COLO668 (cell line): ENCODE results near the gene CYP2E1.
"Not testable (repeated sequence)": the region's sequence is repeated elsewhere in the genome, so short reads cannot be mapped to it uniquely, and the experiment has no call there.

Experiments
- DNase-seq: peaks from one replicate; lab custom pipeline; 2025; ENCODE audit not compliant: unreplicated experiment; lab: John Stamatoyannopoulos, UW

The CYP2E1 gene

GRCh38 chr10:133528296-133528844, 1.2 kb downstream of the CYP2E1 start:
- DNase-seq = no peak

GRCh38 chr10:133528845-133529575, 1.8 kb downstream of the CYP2E1 start:
- no peak for DNase-seq

GRCh38 chr10:133529576-133529946, 2.4 kb downstream of the CYP2E1 start:
- no peak for DNase-seq

DNA sequence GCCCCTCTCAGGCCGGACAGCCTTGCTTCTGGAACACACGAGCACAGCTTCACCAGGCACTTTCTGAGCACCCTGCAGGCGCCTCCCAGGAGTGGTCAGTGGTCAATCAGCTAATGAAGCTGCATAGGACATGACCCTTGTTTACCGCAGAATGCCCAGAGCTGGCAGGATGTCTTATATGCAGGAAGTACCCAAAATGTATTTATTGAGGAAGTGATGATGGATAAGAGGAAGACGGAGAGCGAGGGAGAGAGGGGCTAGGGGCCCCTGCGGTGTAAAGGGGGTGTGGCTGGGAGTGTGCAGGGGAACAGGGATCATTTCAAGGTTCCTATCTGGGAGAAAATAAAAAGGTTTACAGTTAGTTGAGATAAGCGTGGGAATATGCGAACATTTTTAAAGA, 3.3 kb downstream of the CYP2E1 start:
- DNase-seq = no peak

DNA sequence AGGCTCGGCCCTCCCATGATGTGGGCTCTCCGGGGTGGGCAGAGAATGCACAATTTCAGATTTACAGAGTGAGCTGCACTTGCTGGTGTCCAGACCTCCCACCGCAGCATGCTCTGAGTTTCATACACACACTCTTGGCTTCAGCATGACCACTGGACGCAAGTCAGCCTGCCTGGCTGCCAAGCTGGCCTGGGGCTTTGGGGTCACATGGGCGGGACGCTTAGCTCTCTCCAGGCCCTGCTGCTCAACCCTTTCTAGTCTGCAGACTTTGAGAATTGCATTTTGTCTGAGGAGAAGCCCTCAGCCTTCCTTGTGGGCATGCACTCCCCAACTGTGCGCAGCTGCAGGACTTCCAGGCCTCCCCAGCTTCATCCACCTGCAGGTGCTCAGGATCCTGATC, 5.7 kb downstream of the CYP2E1 start:
- no peak for DNase-seq

- no peak for DNase-seq
Measured at GRCh38 chr10:133534417-133534816, 7.3 kb downstream of the CYP2E1 start.

DNA sequence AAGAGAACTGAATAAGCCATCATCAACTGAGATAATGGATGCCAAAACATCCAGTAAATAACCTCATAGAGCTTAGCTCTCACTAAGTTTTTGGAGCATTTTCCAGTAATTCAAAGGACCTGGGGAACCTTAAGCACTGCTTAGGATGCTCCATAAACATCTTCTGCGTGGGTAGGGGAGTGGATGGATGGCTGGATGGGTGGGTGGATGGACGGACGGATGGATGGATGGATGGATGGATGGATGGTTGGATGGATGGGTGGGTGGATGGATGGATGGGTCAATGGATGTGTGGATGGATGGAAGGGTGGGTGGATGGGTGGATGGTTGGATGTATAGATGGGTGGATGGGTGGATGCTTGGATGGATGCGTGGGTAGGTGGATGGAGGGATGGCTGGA, 9.0 kb downstream of the CYP2E1 start:
- no peak for DNase-seq

GRCh38 chr10:133537546-133538545, 10.7 kb downstream of the CYP2E1 start:
- no peak for DNase-seq

- DNase-seq = not testable (repeated sequence)
Measured at GRCh38 chr10:133541441-133541975, 14.3 kb downstream of the CYP2E1 start.

- no peak for DNase-seq
Measured at GRCh38 chr10:133544506-133544905, 17.3 kb downstream of the CYP2E1 start.

DNA sequence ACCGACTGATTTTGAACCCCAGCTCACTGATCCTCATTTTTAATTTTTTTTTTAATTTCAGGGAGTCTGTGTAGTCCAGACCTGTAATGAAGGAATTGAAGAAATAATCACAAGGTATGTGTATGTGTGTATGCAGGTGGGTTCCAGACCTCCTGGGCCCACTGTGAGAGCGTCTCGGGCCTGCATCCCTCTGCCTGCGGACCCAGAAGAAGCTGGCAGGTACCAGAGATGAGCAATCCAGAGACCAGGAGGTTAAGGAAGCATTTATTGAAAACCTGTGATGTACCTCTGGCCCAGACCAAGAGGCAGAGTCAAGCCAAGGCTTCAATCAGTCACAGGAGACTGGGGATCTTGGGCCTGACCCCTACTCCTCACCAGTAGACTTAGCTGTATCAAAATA, 27.4 kb downstream of the CYP2E1 start:
- DNase-seq = no peak

DNA sequence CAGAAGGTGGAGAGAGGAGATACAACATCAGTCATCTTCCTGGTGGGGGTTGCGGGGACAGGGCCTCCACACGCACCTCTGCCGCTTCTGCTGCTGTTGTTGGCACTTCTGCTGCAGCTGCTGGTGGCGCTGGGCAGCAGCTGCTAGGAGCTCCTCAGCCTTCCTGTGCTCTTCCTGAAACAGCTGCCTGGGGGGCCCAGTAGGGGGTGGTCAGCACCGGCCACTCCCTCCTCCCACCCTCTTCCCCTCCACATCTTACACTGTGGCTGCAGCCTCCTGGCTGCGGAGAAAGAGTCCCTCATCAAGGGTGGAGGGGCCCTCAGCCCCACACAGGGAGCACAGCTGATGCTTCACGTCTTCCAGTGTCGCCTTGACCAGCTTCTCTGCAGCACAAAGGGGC, 28.4 kb downstream of the CYP2E1 start:
- no peak for DNase-seq

DNA sequence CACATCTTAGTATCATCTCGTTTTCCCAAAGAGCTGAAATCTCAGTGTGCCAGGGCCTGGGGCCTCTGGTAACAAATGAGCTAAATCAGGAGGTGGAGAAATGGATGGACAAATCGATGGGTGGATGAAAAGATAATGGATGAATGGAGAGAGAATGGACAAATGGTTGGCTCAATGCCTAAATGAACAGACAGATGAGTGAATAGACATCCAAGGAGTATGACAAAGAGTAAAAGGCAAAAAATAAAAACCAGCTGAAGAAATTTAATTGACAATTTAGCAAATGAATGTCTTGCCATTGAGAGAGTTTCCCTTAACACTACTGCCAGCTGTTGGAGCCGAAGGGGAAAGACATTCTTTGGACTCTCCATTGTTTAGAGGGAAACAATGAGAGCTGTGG, 30.2 kb downstream of the CYP2E1 start:
- DNase-seq = no peak

GRCh38 chr10:133559216-133559615, 32.1 kb downstream of the CYP2E1 start:
- no peak for DNase-seq

DNA sequence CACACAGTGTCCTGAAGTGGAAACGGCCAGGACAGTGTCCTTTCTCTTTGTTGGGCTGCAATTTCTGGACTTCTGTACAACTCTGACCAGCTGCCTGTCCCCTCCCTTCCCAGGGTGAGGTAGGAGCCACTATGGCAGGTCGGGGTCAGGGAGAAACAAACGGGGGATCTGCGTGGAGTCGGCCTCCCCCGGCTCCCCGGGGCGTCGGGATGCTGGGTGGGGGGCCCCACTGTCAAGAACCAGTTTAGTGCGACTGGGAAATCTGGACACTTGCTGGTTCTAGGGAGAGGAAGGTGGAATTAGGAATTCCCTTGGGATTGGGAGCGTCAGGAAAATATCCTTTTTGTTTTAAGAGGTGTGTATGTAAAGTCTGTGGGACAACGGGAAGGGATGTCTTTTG, 37.7 kb downstream of the CYP2E1 start:
- no peak for DNase-seq

DNA sequence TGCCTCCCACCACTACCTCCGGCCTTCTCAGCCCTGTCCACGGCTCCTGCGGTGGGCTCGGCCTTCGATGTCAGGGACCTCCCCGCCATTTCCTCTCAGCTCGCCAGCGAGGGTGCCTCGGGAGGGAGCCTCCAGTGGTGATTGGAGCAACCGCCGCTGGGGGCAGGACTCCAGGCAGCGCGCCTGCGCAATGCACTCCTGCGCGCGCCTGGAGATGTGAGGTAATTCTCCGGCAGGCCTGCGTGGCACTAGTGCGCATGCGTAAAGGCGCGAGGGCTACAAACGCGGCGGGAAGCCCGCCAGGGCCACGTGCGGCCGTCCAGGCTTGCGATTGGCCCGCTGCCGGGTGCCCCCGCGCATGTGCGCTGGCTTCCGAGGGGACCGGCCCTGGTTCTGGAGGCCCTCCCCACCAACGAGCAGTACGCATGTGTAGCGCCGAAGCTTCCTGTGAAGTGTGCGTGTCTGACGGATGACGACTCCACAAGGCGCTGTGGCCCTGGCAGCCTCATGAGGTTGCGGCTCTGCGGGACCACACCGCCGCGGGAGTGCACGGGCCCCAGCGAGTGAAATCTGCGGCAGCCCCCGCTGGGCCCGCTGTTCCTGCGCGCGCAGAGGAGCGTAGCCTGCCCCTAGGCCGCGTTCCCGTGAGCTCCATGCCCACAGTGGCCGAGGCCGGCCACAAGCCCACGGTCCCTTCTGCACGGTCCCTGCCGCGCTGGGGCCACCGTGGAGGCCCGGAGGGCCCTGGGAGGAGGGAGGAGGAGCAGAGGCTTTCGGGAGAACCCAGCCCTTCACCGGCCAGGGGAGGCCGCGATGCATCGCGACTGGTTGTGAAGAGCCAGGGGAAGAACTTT, 38.5 kb downstream of the CYP2E1 start, which contains the start of gene SYCE1:
Gene SYCE1 (minus strand): TSS at position 143 of the 854 bp plus-strand sequence. CDS start 54 bp downstream, at position 89.
- DNase-seq = no peak

DNA sequence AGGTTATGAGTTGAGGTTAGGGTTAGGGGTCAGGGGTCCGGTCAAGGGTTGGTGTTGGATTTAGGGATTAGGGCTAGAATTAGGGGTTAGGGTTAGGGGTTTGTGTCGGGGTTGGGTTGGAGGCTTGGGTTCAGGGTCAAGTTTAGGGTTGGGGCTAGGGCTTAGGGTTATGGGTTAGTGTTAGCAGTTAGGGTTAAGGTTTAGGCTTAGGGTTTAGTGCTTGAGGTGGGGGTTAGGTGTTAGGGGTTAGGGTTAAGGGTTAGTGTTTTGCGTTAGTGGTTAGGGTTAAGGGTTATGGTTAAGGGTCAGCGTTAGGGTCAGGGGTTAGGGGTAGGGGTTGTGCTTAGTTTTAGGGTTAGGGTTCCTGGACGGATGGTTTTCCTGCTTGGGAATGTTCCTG, 40.0 kb downstream of the CYP2E1 start:
- no peak for DNase-seq

DNA sequence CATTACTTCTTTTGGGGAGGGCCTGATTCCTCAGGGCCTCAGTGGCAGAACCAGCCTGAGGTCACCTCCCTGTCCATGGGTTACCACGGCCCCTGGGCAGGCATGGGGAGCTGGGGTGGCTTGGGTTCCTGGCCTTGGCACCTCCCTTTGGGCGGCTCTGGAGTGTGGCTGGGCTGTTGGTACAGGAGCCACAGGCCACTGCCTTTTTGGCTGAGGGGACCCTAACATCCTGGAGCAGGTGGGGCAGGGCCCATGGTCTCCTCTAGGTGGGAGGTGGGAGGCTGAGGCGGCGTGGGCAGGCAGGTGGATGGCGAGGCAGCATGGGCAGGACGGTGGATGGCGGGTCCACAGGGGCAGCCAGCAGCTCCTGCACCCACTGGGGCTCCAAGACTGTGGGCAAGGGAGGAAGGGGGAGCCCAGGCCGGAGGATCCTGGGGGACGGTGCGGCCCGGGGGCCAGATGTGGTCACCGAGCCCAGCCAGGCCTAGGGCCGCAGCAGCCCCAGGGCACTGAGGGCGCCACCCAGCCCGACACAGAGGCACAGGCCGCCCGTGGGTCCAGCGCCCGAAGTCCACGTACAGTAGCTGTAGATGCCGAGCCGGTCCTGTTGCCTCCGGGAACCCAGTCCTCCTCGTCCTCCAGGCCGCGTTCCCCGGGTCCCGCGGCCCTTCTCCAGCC, 40.6 kb downstream of the CYP2E1 start:
- no peak for DNase-seq

DNA sequence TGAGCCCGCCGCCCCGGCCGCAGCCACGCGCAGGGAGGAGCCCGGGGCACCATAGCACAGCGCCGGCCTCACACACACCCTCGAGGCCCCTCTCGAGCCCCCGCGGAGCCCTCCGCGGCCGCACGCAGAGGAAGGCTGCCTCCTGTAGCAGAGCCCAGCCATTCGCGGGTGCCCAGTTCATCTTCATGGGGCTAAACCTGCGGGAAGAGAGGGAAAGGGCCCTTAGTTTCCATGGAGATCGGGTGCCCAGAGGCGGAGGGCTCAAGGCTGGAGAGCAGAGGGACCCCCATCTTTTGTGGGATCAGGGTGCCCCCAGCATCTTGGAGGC, 41.1 kb downstream of the CYP2E1 start:
- no peak for DNase-seq
